HepG2 (cell line): ENCODE measurements around the gene CDC37L1. TPM values are rescaled to one million over a fixed set of nuclear protein-coding genes. Genes with fewer than 3 reads are reported as not detected.

Experiments
- BCL6 ChIP-seq: IDR thresholded peaks from 2 replicates; pipeline ENCODE4 v1.6.1; 2016; ENCODE audit warnings: missing genetic modification reagents, missing compliant biosample characterization
- BRF2 ChIP-seq: sonication (generic); formaldehyde crosslinking; IDR thresholded peaks from 2 replicates; pipeline ENCODE4 v1.8.1; 2022; ENCODE audit warnings: mild to moderate bottlenecking, missing genetic modification reagents
- ELF1 ChIP-seq: sonication (generic); formaldehyde crosslinking; IDR thresholded peaks from 2 replicates; pipeline ENCODE4 v1.4.0; 2020; ENCODE audit warnings: missing genetic modification reagents
- ETV5 ChIP-seq: IDR thresholded peaks from 2 replicates; pipeline ENCODE4 v1.6.1; 2018; ENCODE audit warnings: missing biosample characterization, missing genetic modification reagents, inconsistent platforms, borderline replicate concordance
- KDM5B ChIP-seq: sonication (generic); formaldehyde crosslinking; IDR thresholded peaks from 2 replicates; pipeline ENCODE4 v1.4.0; 2020; ENCODE audit warnings: missing genetic modification reagents, mild to moderate bottlenecking, borderline replicate concordance
- KLF12 ChIP-seq: sonication (generic); formaldehyde crosslinking; IDR thresholded peaks from 2 replicates; pipeline ENCODE4 v1.4.0; 2020; ENCODE audit warnings: missing genetic modification reagents, borderline replicate concordance
- KMT2A ChIP-seq: sonication (generic); formaldehyde crosslinking; IDR thresholded peaks from 2 replicates; pipeline ENCODE4 v1.4.0; 2020; ENCODE audit warnings: missing genetic modification reagents
- NR1H2 ChIP-seq: sonication (generic); formaldehyde crosslinking; IDR thresholded peaks from 2 replicates; pipeline ENCODE4 v1.8.1; 2022; ENCODE audit warnings: low read depth, missing genetic modification reagents, borderline replicate concordance
- NR2C2 ChIP-seq: sonication (generic); formaldehyde crosslinking; IDR thresholded peaks from 2 replicates; pipeline ENCODE4 v1.4.0; 2020; ENCODE audit warnings: missing genetic modification reagents, mild to moderate bottlenecking, moderate library complexity, borderline replicate concordance
- PITX1 ChIP-seq: sonication (generic); formaldehyde crosslinking; IDR thresholded peaks from 2 replicates; pipeline ENCODE4 v1.5.1; 2020; ENCODE audit warnings: mild to moderate bottlenecking, missing genetic modification reagents
- POLR2G ChIP-seq: fragments of 200-400 bp; formaldehyde crosslinking; IDR thresholded peaks from 2 replicates; pipeline ENCODE4 v1.6.1; 2018; ENCODE audit warnings: mild to moderate bottlenecking, low read depth, low read length, moderate library complexity
- RBFOX2 ChIP-seq: fragments of 200-400 bp; formaldehyde crosslinking; IDR thresholded peaks from 2 replicates; pipeline ENCODE4 v1.6.1; 2017; ENCODE audit warnings: low read depth, mild to moderate bottlenecking, low read length
- RXRB ChIP-seq: IDR thresholded peaks from 2 replicates; pipeline ENCODE4 v1.6.1; 2016; ENCODE audit warnings: borderline replicate concordance, missing genetic modification reagents, missing compliant biosample characterization
- ZBTB7A ChIP-seq: sonication (generic); formaldehyde crosslinking; IDR thresholded peaks from 2 replicates; pipeline ENCODE4 v1.8.0; 2022; ENCODE audit warnings: mild to moderate bottlenecking, missing genetic modification reagents
- ZNF12 ChIP-seq: sonication (generic); formaldehyde crosslinking; IDR thresholded peaks from 2 replicates; pipeline ENCODE4 v1.5.0; 2020; ENCODE audit warnings: missing genetic modification reagents
- ZNF331 ChIP-seq: sonication (generic); formaldehyde crosslinking; IDR thresholded peaks from 2 replicates; pipeline ENCODE4 v1.4.0; 2020; ENCODE audit warnings: missing genetic modification reagents
- ZNF484 ChIP-seq: sonication (generic); formaldehyde crosslinking; IDR thresholded peaks from 2 replicates; pipeline ENCODE4 v1.5.1; 2020; ENCODE audit warnings: mild to moderate bottlenecking, low read depth, missing genetic modification reagents, borderline replicate concordance
- ZNF598 ChIP-seq: sonication (generic); formaldehyde crosslinking; IDR thresholded peaks from 2 replicates; pipeline ENCODE4 v1.5.1; 2020; ENCODE audit warnings: mild to moderate bottlenecking, missing genetic modification reagents, borderline replicate concordance
- ZNF83 ChIP-seq: sonication (generic); formaldehyde crosslinking; IDR thresholded peaks from 2 replicates; pipeline ENCODE4 v1.4.0; 2020; ENCODE audit warnings: missing genetic modification reagents, mild to moderate bottlenecking, borderline replicate concordance
- ZNF878 ChIP-seq: sonication (generic); formaldehyde crosslinking; IDR thresholded peaks from 2 replicates; pipeline ENCODE4 v1.8.1; 2023; ENCODE audit warnings: mild to moderate bottlenecking, missing genetic modification reagents, moderate library complexity
- polyA plus RNA-seq, 8 experiments: library from polyadenylated mRNA; depleted of rRNA in 3 of 8; stranded (reverse) in 7 of 8; unstranded in 1 of 8; fragments of >200 nt; fragmentation: Illumina TruSeq in 4 of 8; extraction: Trizol in 4 of 8; gene quantifications; 2 replicates each; pipeline versions ENCODE4 v1.2.1 to v1.2.3, GENCODE V29; 2011 to 2016; ENCODE audit warnings: low read depth in 4 of 8, missing spikeins in 1 of 8, mixed read lengths in 1 of 8; ENCODE audit not compliant: insufficient read depth in 1 of 8
- total RNA-seq, 5 experiments: library from RNA; depleted of rRNA; stranded (reverse); fragments of >200 nt; fragmentation: Illumina TruSeq; extraction: Trizol; gene quantifications; 2 replicates each; pipeline ENCODE4 v1.2.3, GENCODE V29; 2016; ENCODE audit warnings: low read depth in 1 of 5
- TF ChIP-seq, protein P1 (sequence below): sonication (generic); formaldehyde crosslinking; IDR thresholded peaks from 2 replicates; pipeline ENCODE4 v1.5.1; 2020; ENCODE audit warnings: missing genetic modification reagents, mild to moderate bottlenecking, borderline replicate concordance
- TF ChIP-seq, protein P2 (sequence below), 2 experiments: fragments of 450-650 bp in 1 of 2; sonication (generic) in 1 of 2; formaldehyde crosslinking; IDR thresholded peaks; 2 replicates each; pipeline versions ENCODE4 v1.5.0 to v1.8.0; 2020 to 2022; ENCODE audit warnings: mild to moderate bottlenecking in 1 of 2, missing genetic modification reagents in 1 of 2

Gene CDC37L1
- total and polyA plus RNA-seq, 2 of the 13 experiments (the other 11 are each of a cell fraction or from before 2014, with no cell fraction given): 5.5 to 17.0 TPM

DNA sequence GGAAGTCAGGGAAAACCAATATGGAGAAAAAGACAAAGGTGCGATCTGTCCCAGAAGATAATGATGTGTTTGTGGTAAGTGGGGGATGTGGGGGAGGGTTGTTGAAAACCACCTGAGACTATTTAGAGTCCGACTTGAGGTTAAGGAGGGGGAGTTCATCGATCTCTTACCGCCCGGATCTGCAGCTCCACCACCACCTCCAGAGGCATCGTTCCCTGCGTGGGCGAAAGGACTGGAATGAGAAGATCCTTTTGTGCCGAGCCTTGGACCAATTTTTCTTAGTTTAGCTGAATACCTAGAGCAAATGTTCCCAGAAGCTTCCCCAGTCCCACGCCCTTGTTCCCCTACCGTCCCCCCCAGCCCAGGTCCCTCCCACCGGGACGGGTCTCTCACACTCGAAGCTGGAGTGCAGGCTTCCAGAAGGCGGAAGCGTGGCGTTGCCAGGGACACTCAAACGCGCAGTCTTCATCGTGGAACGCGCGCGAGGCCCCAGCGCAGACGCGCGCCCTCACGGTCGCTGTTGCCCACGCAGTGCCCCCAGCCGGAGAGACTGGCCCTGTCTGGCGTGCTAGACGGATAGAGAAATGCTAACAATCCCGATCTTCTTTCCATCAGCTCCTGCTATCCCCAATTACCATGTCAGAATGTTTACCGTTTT lies 13.2 kb upstream of the CDC37L1 start, which contains the start of gene SPATA6L (continued):
- TF ChIP-seq, protein P1, sequence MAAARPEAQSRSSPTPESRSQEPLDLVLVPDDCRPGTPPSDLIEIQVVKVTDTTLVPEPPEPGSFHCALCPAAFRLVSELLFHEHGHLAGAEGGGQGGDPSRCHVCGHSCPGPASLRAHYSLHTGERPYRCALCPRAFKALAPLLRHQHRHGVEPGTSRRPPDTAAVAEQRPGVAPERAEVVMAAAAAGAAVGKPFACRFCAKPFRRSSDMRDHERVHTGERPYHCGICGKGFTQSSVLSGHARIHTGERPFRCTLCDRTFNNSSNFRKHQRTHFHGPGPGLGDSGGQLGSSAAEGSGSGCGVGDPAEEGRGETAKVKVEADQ: no peak
- TF ChIP-seq POLR2G (peak; percentile 44; the same call in 1 of the 2 replicates), ZNF12 (CRISPR knock-in tag) (no peak), BRF2 (CRISPR knock-in tag) (no peak), BCL6 (CRISPR knock-in tag) (0 out of 2 replicates have a peak, but pooled peaks have one; percentile 9), ELF1 (CRISPR knock-in tag) (peak; percentile 76), ZNF331 (CRISPR knock-in tag) (no peak), ZNF598 (CRISPR knock-in tag) (peak; percentile 72; the same call in 1 of the 2 replicates), RXRB (CRISPR knock-in tag) (peak; percentile 36; the same call in 1 of the 2 replicates), KDM5B (CRISPR knock-in tag) (peak; percentile 73; the same call in 1 of the 2 replicates), ZBTB7A (CRISPR knock-in tag) (no peak), NR2C2 (no peak), ZNF878 (CRISPR knock-in tag) (0 out of 2 replicates have a peak, but pooled peaks have one; percentile 42), RBFOX2 (peak; percentile 70), NR1H2 (no peak), ZNF83 (CRISPR knock-in tag) (no peak), ETV5 (peak; percentile 38; the same call in 1 of the 2 replicates), PITX1 (peak; percentile 54; the same call in 1 of the 2 replicates), ZNF484 (CRISPR knock-in tag) (no peak), KMT2A (CRISPR knock-in tag) (peak; percentile 58), KLF12 (CRISPR knock-in tag) (no peak)
- TF ChIP-seq, protein P2, sequence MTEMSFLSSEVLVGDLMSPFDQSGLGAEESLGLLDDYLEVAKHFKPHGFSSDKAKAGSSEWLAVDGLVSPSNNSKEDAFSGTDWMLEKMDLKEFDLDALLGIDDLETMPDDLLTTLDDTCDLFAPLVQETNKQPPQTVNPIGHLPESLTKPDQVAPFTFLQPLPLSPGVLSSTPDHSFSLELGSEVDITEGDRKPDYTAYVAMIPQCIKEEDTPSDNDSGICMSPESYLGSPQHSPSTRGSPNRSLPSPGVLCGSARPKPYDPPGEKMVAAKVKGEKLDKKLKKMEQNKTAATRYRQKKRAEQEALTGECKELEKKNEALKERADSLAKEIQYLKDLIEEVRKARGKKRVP (CRISPR knock-in tag; IDR thresholded peaks at IDR 0.05): no peak
